ENCODE measurements around the gene RNF214. TPM values are rescaled to one million over a fixed set of nuclear protein-coding genes. Genes with fewer than 3 reads are reported as not detected.

RNF214 gene
- total RNA-seq, 1 experiment from 2014 or later, result 7.4 TPM

DNA sequence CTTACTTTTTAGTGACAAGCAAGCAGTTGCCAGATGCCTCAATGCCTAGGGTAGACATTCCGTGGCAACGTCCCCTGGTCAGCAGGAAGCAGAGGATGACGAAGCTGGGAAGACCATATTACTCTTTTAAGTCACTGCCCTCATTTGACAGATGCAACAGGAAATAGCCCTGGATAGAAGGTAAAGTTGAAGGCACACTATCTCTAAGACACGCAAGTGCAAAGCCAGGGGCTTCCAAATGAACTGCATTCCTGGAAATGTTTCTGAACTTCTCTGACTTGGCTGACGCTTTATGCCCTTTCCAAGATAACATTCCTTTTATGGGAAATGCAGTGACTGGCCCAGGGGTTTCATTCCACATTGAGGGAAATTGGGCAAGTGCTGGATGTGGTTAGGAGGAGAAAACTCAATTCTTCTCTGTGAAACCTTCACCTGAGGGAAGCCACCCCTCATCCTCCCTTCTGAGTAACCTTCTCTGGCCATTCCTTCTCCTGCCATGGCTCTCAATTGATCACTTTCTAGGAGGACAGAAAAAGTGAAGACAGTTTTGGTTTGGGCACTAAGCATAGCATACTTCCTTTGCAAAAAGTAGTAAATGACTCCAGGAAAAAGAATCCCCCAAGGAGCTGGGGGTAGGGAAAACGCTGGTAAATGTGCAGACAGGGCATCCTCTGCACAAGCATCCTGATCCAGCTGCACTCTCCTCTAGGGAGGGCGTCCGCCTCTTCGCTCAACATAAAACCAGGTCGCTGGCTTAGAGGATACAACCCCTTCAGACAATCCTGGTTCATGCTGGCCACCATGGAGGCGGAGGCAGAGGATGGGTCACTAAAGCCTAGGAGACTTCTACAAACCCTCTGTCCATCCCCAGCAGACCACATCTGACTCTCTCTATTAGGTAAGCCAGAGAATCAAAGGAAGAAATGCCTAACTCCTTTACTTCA is 15.1 kb upstream of the RNF214 start:
- no peaks in the 10 kb centered on the region for H3K27me3 ChIP-seq (ENCODE audit: low read length)
- no peak overlapping the region for H3K4me3 ChIP-seq (ENCODE audit: low read length)
- H3K9ac ChIP-seq (ENCODE audit: low read length), result no peak overlapping the region
- DNase-seq (no peak), ATAC-seq (no peak)
- no peaks in the 10 kb centered on the region for H3K9me2 ChIP-seq (replicated peaks; ENCODE audit: low read length)
- H3K27ac ChIP-seq (ENCODE audit: low read length), result no peak overlapping the region
- intact Hi-C loops (cut with micrococcal nuclease), result no loop called here
- POLR2A ChIA-PET (ENCODE audit: unreplicated experiment), result no interaction called here
- H2AFZ ChIP-seq (ENCODE audit: low read length), result no peak overlapping the region
- CTCF ChIA-PET, result no interaction called here
- no peaks in the 10 kb centered on the region for H4K20me1 ChIP-seq (ENCODE audit: low read length)
- H3K36me3 ChIP-seq (ENCODE audit: low read depth, low read length), result peaks cover 45% of the 10 kb centered on the region; the same call in 1 of the 2 replicates
- H3F3A ChIP-seq (ENCODE audit: low read length, unreplicated experiment), result peaks cover 4% of the 10 kb centered on the region
- no peaks in the 10 kb centered on the region for H3K9me3 ChIP-seq (ENCODE audit: low read length)
- no peaks in the 10 kb centered on the region for H3K79me2 ChIP-seq (ENCODE audit: low read length)
- no peak overlapping the region for H3K4me2 ChIP-seq (ENCODE audit: low read length)
- peaks cover 13% of the 10 kb centered on the region for H3K4me1 ChIP-seq (ENCODE audit: insufficient read depth, low read length)
- BruUV-seq (replicated peaks), result TSS peak; percentile 2
- TF ChIP-seq CTCF (conservative IDR thresholded peaks at IDR 0.05; ENCODE audit: low read depth, low read length) (no peak), EZH2phosphoT487 (IDR thresholded peaks at IDR 0.05; ENCODE audit: borderline replicate concordance, low read length) (no peak), EZH2 (IDR thresholded peaks at IDR 0.05; ENCODE audit: low read length, unreplicated experiment) (no peak)

- no peak for ATAC-seq
- no peak overlapping the region for H3K27ac ChIP-seq (ENCODE audit: low read length)
- H3K36me3 ChIP-seq (ENCODE audit: low read depth, low read length), result peaks cover 40% of the 10 kb centered on the region; the same call in 1 of the 2 replicates
- no peak overlapping the region for H3K9ac ChIP-seq (ENCODE audit: low read length)
- H4K20me1 ChIP-seq (ENCODE audit: low read length), result no peaks in the 10 kb centered on the region
- intact Hi-C loops (cut with micrococcal nuclease), result no loop called here
- no peaks in the 10 kb centered on the region for H3K9me3 ChIP-seq (ENCODE audit: low read length)
- H3K4me1 ChIP-seq (ENCODE audit: insufficient read depth, low read length), result peaks cover 14% of the 10 kb centered on the region
- POLR2A ChIA-PET (ENCODE audit: unreplicated experiment), result no interaction called here
- CTCF ChIA-PET, result no interaction called here
- no TSS peak for BruUV-seq (replicated peaks)
- H3F3A ChIP-seq (ENCODE audit: low read length, unreplicated experiment), result peaks cover 6% of the 10 kb centered on the region
- H3K27me3 ChIP-seq (ENCODE audit: low read length), result no peaks in the 10 kb centered on the region
- no peak overlapping the region for H3K4me3 ChIP-seq (ENCODE audit: low read length)
- H2AFZ ChIP-seq (ENCODE audit: low read length), result no peak overlapping the region
- H3K4me2 ChIP-seq (ENCODE audit: low read length), result no peak overlapping the region
- TF ChIP-seq EZH2 (IDR thresholded peaks at IDR 0.05; ENCODE audit: low read length, unreplicated experiment) (no peak), EZH2phosphoT487 (IDR thresholded peaks at IDR 0.05; ENCODE audit: borderline replicate concordance, low read length) (no peak), CTCF (conservative IDR thresholded peaks at IDR 0.05; ENCODE audit: low read depth, low read length) (no peak)
- no peak for DNase-seq
- no peaks in the 10 kb centered on the region for H3K79me2 ChIP-seq (ENCODE audit: low read length)
- H3K9me2 ChIP-seq (replicated peaks; ENCODE audit: low read length), result no peaks in the 10 kb centered on the region
Measured at GRCh38 chr11:117218133-117218915, 14.1 kb upstream of the RNF214 start.

Measured in PC-3 (cell line).